Endodermal cell (in vitro differentiated cells): ENCODE results near the gene BMP6. TPM values are rescaled to one million over a fixed set of nuclear protein-coding genes. Genes with fewer than 3 reads are reported as not detected.

ENCODE experiments used
- DNase-seq: peaks from one replicate; pipeline ENCODE4 v3.0.0-alpha.2; 2017
- H3K27ac ChIP-seq: 2 replicates; pipeline ENCODE4 v1.5.1; 2013; ENCODE audit warnings: mild to moderate bottlenecking, low read depth, low read length, moderate library complexity
- H3K27me3 ChIP-seq: 2 replicates; pipeline ENCODE4 v1.6.1; 2013; ENCODE audit warnings: mild to moderate bottlenecking, low read length, moderate library complexity; ENCODE audit not compliant: insufficient read depth, control insufficient read depth, poor library complexity, severe bottlenecking
- H3K36me3 ChIP-seq: 2 replicates; pipeline ENCODE4 v1.7.0; 2013; ENCODE audit warnings: mild to moderate bottlenecking, low read length, moderate library complexity; ENCODE audit not compliant: control insufficient read depth, insufficient read depth
- H3K4me1 ChIP-seq: one replicate; pipeline ENCODE4 v1.7.0; 2013; ENCODE audit warnings: low read length; ENCODE audit not compliant: control insufficient read depth, insufficient read depth
- H3K4me3 ChIP-seq: 2 replicates; pipeline ENCODE4 v1.5.1; 2013; ENCODE audit warnings: mild to moderate bottlenecking, low read length, moderate library complexity
- H3K9ac ChIP-seq: 2 replicates; pipeline ENCODE4 v1.6.1; 2013; ENCODE audit warnings: mild to moderate bottlenecking, low read length, moderate library complexity; ENCODE audit not compliant: poor library complexity, severe bottlenecking; ENCODE audit errors: extremely low read depth
- H3K9me3 ChIP-seq: 2 replicates; pipeline ENCODE4 v1.6.1; 2013; ENCODE audit warnings: mild to moderate bottlenecking, low read length, moderate library complexity; ENCODE audit not compliant: control insufficient read depth
- H3K27ac Mint-ChIP-seq: 2 replicates; pipeline ENCODE4 v1.8.0; 2020; ENCODE audit warnings: mixed read lengths
- H3K27me3 Mint-ChIP-seq: 2 replicates; pipeline ENCODE4 v1.8.0; 2021; ENCODE audit warnings: mild to moderate bottlenecking, mixed read lengths; ENCODE audit not compliant: insufficient read depth
- H3K36me3 Mint-ChIP-seq: 2 replicates; pipeline ENCODE4 v1.8.0; 2020; ENCODE audit warnings: low read depth, mixed read lengths
- H3K4me1 Mint-ChIP-seq: 2 replicates; pipeline ENCODE4 v1.8.0; 2020; ENCODE audit warnings: mixed read lengths
- H3K4me3 Mint-ChIP-seq: 2 replicates; pipeline ENCODE4 v1.8.0; 2020; ENCODE audit warnings: mild to moderate bottlenecking, moderate library complexity, mixed read lengths
- H3K9me3 Mint-ChIP-seq: 2 replicates; pipeline ENCODE4 v1.8.0; 2020; ENCODE audit warnings: mild to moderate bottlenecking, mixed read lengths
- CTCF ChIP-seq: fragments of 200-600 bp; sonication (generic); conservative IDR thresholded peaks from 2 replicates; pipeline ENCODE4 v1.5.0; 2021; ENCODE audit warnings: antibody characterized with exemption, mild to moderate bottlenecking
- WGBS, 2 experiments: methylation state at CpG; one replicate each; pipeline versions ENCODE4 v1.1.5 to v1.1.7; 2013; ENCODE audit warnings: missing lambda C conversion rate in 2 of 2, mixed read lengths in 1 of 2; ENCODE audit not compliant: insufficient coverage in 1 of 2, insufficient read length in 1 of 2; 5-methylcytosine and 5-hydroxymethylcytosine counted together
- total RNA-seq, 2 donors: library from RNA; stranded (reverse); fragmentation: NEBNext Ultra II Directional in 1 of 2; extraction: Animal tissue kit (Norgen Biotek cat#: 25700) in 1 of 2; gene quantifications; 2 replicates in 1 of 2; 3 replicates in 1 of 2; pipeline ENCODE4 v1.2.1, GENCODE V29; 2021

The BMP6 gene
- total RNA-seq, 2 donors from 2014 or later: 0.62 to 0.71 TPM

GRCh38 chr6:7773914-7774313 lies 48.0 kb downstream of the BMP6 start:
- H3K9me3 ChIP-seq: no peaks in the 10 kb centered on the region

GRCh38 chr6:7776509-7776908 lies 50.6 kb downstream of the BMP6 start:
- no peaks in the 10 kb centered on the region for H3K9me3 ChIP-seq
- no peaks in the 10 kb centered on the region for H3K9me3 Mint-ChIP-seq
- no peaks in the 10 kb centered on the region for H3K4me1 Mint-ChIP-seq
- H3K27ac Mint-ChIP-seq: no peak overlapping the region
- H3K36me3 Mint-ChIP-seq: no peaks in the 10 kb centered on the region
- no peak overlapping the region for H3K4me3 Mint-ChIP-seq
- peaks cover 30% of the 10 kb centered on the region for H3K27me3 ChIP-seq
- no peak overlapping the region for H3K9ac ChIP-seq
- no peak for TF ChIP-seq CTCF
- H3K4me3 ChIP-seq: no peak overlapping the region
- H3K27ac ChIP-seq: no peak overlapping the region
- WGBS, 2 experiments: 77 to 83% methylated on average over 1 to 2 of the region's 2 CpGs
- H3K27me3 Mint-ChIP-seq: peaks cover 14% of the 10 kb centered on the region
- no peak for DNase-seq
- H3K36me3 ChIP-seq: no peaks in the 10 kb centered on the region
- H3K4me1 ChIP-seq: no peaks in the 10 kb centered on the region

More at GRCh38 chr6:7773914-7774313, 48.0 kb downstream of the BMP6 start:
- H3K27ac Mint-ChIP-seq: no peak overlapping the region
- H3K9ac ChIP-seq: no peak overlapping the region
- TF ChIP-seq CTCF: no peak
- H3K27me3 Mint-ChIP-seq: peaks cover 14% of the 10 kb centered on the region
- no peaks in the 10 kb centered on the region for H3K36me3 ChIP-seq
- peak; percentile 47 for DNase-seq
- no peak overlapping the region for H3K27ac ChIP-seq
- H3K9me3 Mint-ChIP-seq: no peaks in the 10 kb centered on the region
- H3K4me3 Mint-ChIP-seq: no peak overlapping the region
- 95 to 96% methylated on average over 6 to 9 of the region's 9 CpGs for WGBS, 2 experiments
- no peaks in the 10 kb centered on the region for H3K4me1 ChIP-seq
- H3K4me3 ChIP-seq: no peak overlapping the region
- no peaks in the 10 kb centered on the region for H3K36me3 Mint-ChIP-seq
- peaks cover 30% of the 10 kb centered on the region for H3K27me3 ChIP-seq
- no peaks in the 10 kb centered on the region for H3K4me1 Mint-ChIP-seq

GRCh38 chr6:7777074-7777473 lies 51.2 kb downstream of the BMP6 start:
- Histone ChIP-seq H3K27me3 (peaks cover 30% of the 10 kb centered on the region), H3K36me3 (no peaks in the 10 kb centered on the region), H3K27ac (no peak overlapping the region), H3K4me3 (no peak overlapping the region), H3K4me1 (no peaks in the 10 kb centered on the region), H3K9ac (no peak overlapping the region), H3K9me3 (no peaks in the 10 kb centered on the region)
- whole genome bisulfite sequencing, 2 experiments: 84% methylated on average over 3 to 4 of the region's 4 CpGs
- H3K27ac Mint-ChIP-seq: no peak overlapping the region
- H3K9me3 Mint-ChIP-seq: no peaks in the 10 kb centered on the region
- peaks cover 17% of the 10 kb centered on the region for H3K27me3 Mint-ChIP-seq
- TF ChIP-seq CTCF: peak; percentile 45
- no peaks in the 10 kb centered on the region for H3K4me1 Mint-ChIP-seq
- DNase-seq: no peak
- no peak overlapping the region for H3K4me3 Mint-ChIP-seq
- no peaks in the 10 kb centered on the region for H3K36me3 Mint-ChIP-seq
